Muscle of leg (tissue), 11 donors: ENCODE measurements around the gene CHST13. TPM values are rescaled to one million over a fixed set of nuclear protein-coding genes. Genes with fewer than 3 reads are reported as not detected.

Source experiments
- DNase-seq: peaks from one replicate; pipeline ENCODE4 v3.0.0; 2013
- H3K27ac ChIP-seq: one replicate; pipeline ENCODE4 v1.5.1; 2013; ENCODE audit warnings: mild to moderate bottlenecking, low read length, control low read depth
- H3K27me3 ChIP-seq: one replicate; pipeline ENCODE4 v1.6.1; 2013; ENCODE audit warnings: low read length; ENCODE audit not compliant: control insufficient read depth, insufficient read depth
- H3K36me3 ChIP-seq: one replicate; pipeline ENCODE4 v1.6.1; 2013; ENCODE audit warnings: low read length; ENCODE audit not compliant: control insufficient read depth, insufficient read depth
- H3K4me1 ChIP-seq: one replicate; pipeline ENCODE4 v1.6.1; 2013; ENCODE audit warnings: low read length; ENCODE audit not compliant: control insufficient read depth, insufficient read depth
- H3K4me3 ChIP-seq: one replicate; pipeline ENCODE4 v1.5.1; 2013; ENCODE audit warnings: low read length, control low read depth
- H3K9me3 ChIP-seq: replicated peaks from 2 replicates; pipeline ENCODE4 v1.6.1; 2013; ENCODE audit warnings: low read depth, low read length; ENCODE audit not compliant: control insufficient read depth
- WGBS: methylation state at CpG from one replicate; pipeline ENCODE4 v1.1.5; 2013; ENCODE audit warnings: missing lambda C conversion rate; ENCODE audit not compliant: insufficient coverage; 5-methylcytosine and 5-hydroxymethylcytosine counted together
- polyA plus RNA-seq, 8 donors: library from polyadenylated mRNA; unstranded; fragments of 120-200 nt; gene quantifications; one replicate each; pipeline versions ENCODE4 v1.2.1 to v1.2.3, GENCODE V29; 2013; ENCODE audit warnings: inconsistent platforms in 1 of 8, low replicate concordance in 1 of 8; ENCODE audit not compliant: insufficient read length in 8 of 8, insufficient read depth in 1 of 8
- total RNA-seq: library from RNA; stranded (reverse); fragments of 120-200 nt; gene quantifications from one replicate; pipeline ENCODE4 v1.2.4, GENCODE V29; 2013

CHST13 gene
- total and polyA plus RNA-seq, 9 donors, result 0.10 to 2.4 (median 0.23) TPM; not detected in 1

DNA sequence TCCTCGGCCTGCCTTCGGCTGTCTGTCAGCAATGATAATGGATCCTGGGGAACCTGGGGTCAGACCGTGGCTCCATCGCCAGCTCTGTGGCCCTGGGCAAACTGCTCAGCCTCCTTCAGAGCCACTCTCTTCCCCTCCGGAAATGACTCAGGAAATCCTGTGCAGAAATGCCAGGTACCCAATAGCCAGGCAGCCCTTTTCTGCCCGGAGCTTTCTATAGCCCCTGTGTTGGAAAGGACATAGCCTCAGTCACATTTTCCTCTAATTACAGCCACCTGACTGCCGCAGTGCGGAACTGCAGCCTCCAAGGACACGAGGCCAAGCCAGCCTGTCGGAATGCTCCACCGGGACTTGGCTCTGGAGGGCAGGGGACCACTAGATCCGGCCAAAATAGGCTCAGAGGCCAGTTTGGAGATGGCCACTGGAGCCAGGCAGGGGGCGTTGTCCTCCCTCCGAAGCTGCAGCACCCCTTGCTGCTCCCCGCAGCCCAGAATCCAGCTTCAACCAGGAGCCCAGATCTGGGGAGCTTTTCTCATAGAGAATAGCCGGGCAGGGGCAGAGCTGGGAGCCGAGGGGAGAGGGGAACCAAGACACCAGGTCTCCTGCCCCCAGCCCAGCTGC, 36.7 kb upstream of the CHST13 start:
- WGBS, result 30% methylated on average over 17 of the region's 17 CpGs
- peaks cover 31% of the 10 kb centered on the region for H3K4me1 ChIP-seq
- H3K27ac ChIP-seq, result peak overlapping the region; percentile 35
- H3K4me3 ChIP-seq, result no peak overlapping the region
- H3K27me3 ChIP-seq, result peaks cover 2% of the 10 kb centered on the region
- H3K36me3 ChIP-seq, result no peaks in the 10 kb centered on the region
- peak; percentile 73 for DNase-seq
- H3K9me3 ChIP-seq, result no peaks in the 10 kb centered on the region

DNA sequence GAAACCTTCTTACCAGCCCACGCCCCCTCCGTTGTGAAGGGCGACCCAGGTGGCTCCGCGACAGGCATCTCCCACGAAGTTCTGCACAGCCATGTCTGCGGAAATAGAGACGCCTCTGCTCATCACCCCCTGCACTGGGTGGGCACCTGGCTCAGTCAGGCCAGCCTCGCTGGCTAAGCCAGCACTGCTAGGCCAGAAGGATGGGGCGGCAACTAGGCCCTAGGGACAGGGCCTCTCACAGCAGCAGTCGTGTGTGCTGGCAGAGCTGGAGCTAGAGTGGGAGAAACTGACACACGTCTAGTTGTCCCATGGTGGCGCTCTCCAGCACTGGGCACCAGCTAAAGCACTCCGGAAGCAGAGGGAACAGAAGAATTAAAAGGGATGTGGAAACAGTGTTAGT, 35.8 kb upstream of the CHST13 start:
- no peak for DNase-seq
- Histone ChIP-seq H3K27me3 (peaks cover 6% of the 10 kb centered on the region), H3K27ac (no peak overlapping the region), H3K4me1 (peaks cover 26% of the 10 kb centered on the region), H3K36me3 (no peaks in the 10 kb centered on the region), H3K4me3 (no peak overlapping the region), H3K9me3 (no peaks in the 10 kb centered on the region)
- 65% methylated on average over 11 of the region's 14 CpGs for WGBS

DNA sequence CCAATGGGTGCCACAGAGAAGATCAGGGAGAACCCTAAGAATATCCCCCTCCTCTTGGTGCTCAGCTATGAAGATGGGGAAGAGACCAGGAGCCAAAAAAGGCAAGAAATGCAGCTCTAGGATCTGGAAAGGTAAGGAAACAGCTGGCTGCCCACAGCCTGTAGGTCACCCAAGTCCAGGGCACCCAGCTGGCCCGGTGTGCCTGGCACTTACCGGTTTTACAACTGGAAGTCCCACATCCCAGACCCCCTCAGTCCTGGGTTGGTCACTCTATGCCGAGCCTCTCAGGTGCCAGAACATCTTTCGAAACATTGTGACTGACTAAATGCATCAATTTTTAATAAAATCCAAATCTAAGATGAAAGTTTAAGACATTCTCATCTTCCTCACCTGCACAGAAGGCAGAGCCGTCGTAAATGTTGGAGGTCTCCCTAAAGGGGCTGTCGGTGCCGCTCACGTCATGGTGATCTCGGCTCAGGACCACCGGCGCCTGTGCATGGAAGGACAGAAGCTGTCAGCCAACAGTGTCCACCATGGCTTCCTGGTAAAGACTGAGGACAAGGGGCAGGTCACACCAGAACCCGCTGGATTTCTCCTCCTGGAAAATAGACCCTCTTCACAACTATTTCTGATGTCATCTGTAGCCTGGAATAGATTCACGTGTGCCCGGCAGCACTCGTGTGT, 34.9 kb upstream of the CHST13 start:
- H3K4me3 ChIP-seq, result no peak overlapping the region
- no peak overlapping the region for H3K27ac ChIP-seq
- no peaks in the 10 kb centered on the region for H3K9me3 ChIP-seq
- peaks cover 27% of the 10 kb centered on the region for H3K4me1 ChIP-seq
- WGBS, result 83% methylated on average over 13 of the region's 16 CpGs
- H3K27me3 ChIP-seq, result peaks cover 7% of the 10 kb centered on the region
- H3K36me3 ChIP-seq, result no peaks in the 10 kb centered on the region
- no peak for DNase-seq

DNA sequence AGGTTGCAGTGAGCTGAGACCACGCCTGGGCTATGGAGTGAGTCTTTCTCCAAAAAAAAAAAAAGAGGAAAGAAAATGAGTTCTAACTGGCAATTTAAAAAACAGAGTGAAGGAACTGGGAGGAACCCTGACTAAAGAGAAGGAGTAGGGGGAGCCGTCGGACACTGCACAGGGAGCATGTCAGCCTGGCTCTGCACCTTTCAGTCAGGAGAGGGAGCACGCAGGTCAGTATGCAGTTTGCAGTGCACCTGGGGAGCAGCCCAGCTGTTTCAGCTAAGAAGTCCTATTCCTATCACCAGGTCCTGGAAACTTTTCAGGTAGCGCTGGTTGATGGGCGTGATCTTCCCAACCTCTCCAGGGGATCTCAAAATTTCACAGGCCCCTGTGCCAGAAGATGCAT, 33.3 kb upstream of the CHST13 start:
- H3K4me1 ChIP-seq, result peaks cover 32% of the 10 kb centered on the region
- H3K36me3 ChIP-seq, result no peaks in the 10 kb centered on the region
- no peak overlapping the region for H3K27ac ChIP-seq
- no peak for DNase-seq
- WGBS, result 54% methylated on average over 6 of the region's 6 CpGs
- H3K9me3 ChIP-seq, result no peaks in the 10 kb centered on the region
- H3K27me3 ChIP-seq, result peaks cover 7% of the 10 kb centered on the region
- no peak overlapping the region for H3K4me3 ChIP-seq

DNA sequence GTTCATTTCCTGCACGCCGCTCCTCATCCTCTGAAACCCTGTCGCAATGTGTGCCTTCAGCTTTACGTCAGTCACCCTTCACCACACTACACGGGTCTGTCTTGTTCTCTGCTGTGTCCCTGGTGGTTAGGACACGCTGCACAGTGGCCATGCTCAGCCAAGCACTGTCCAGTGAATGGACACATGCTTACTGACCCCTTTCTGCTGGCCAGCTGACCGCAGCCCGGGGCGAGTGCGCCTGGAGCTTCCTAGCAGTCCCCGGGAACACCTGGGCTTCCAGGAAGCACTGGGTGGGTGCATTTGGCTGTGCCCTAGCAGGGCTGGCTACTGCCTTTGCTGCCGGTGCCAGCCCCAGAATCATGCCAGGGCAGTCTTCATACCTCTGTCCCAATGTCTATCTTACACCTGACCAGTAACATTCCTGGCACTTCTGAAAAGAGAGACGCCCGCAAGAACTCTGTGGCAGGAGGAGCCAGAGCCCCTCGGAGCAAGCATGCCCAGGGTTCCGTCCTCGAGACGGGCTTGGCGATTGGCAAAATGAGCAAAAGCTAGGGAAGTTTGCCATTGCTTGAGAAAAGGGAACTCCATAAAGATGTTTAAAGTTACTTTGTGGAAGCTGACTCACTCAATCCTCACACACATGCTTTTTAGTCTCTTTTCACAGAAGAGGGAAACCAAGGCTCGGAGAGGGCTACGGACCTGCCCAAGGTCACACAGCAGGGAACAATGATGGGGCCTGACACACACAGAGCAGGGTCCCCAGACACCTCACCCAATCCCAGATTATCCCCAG, 32.5 kb upstream of the CHST13 start:
- Histone ChIP-seq H3K27ac (no peak overlapping the region), H3K36me3 (no peaks in the 10 kb centered on the region), H3K9me3 (no peaks in the 10 kb centered on the region), H3K27me3 (peaks cover 7% of the 10 kb centered on the region), H3K4me3 (no peak overlapping the region), H3K4me1 (peaks cover 24% of the 10 kb centered on the region)
- 82% methylated on average over 12 of the region's 21 CpGs for WGBS
- no peak for DNase-seq

DNA sequence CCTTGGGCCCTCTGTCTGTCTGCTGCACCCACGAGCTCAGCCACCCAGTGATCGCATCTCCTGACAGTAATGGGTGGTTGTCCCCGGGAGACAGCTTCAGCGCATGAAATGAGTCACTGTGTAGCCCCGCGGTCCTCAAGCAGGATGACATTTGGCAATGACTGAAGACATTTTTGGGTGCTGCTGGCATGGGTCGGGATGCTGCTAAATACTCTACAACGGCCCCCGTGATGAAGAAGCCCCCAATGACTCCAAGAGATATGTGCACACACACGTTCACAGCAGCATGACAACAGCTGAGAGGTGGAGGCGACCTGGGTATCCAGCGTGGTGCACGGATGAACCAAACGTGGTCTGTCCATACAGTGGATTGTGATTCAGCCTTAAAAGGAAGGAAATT, 30.9 kb upstream of the CHST13 start:
- WGBS, result 86% methylated on average over 9 of the region's 14 CpGs
- Histone ChIP-seq H3K4me1 (peaks cover 8% of the 10 kb centered on the region), H3K9me3 (no peaks in the 10 kb centered on the region)

DNA sequence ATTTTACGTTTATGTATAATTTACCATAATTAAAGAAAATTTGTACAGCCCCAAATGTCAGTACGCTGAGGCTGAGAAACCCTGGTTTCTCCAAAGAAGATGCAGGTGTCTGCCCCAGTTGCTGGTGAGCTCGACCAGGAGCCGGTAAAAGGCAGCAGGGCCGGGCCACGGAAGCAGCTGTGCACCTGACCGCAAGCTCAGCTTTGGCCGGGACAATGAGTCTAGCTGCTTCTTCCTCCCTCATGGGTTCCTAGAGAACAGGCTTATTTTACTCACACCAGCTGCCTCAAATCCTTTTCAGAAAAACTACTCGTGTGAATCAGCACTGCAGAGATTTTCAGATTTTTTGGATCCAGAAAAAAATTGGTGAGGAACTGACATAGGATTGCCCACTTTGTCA, 30.2 kb upstream of the CHST13 start:
- Histone ChIP-seq H3K9me3 (no peaks in the 10 kb centered on the region), H3K36me3 (no peaks in the 10 kb centered on the region), H3K27me3 (peaks cover 5% of the 10 kb centered on the region), H3K4me1 (peaks cover 6% of the 10 kb centered on the region), H3K4me3 (no peak overlapping the region), H3K27ac (no peak overlapping the region)
- DNase-seq, result peak; percentile 51
- WGBS, result 37% methylated on average over 7 of the region's 9 CpGs

More for the DNA sequence above, 30.9 kb upstream of the CHST13 start:
- DNase-seq, result no peak
- no peak overlapping the region for H3K27ac ChIP-seq
- no peak overlapping the region for H3K4me3 ChIP-seq
- peaks cover 7% of the 10 kb centered on the region for H3K27me3 ChIP-seq
- no peaks in the 10 kb centered on the region for H3K36me3 ChIP-seq

DNA sequence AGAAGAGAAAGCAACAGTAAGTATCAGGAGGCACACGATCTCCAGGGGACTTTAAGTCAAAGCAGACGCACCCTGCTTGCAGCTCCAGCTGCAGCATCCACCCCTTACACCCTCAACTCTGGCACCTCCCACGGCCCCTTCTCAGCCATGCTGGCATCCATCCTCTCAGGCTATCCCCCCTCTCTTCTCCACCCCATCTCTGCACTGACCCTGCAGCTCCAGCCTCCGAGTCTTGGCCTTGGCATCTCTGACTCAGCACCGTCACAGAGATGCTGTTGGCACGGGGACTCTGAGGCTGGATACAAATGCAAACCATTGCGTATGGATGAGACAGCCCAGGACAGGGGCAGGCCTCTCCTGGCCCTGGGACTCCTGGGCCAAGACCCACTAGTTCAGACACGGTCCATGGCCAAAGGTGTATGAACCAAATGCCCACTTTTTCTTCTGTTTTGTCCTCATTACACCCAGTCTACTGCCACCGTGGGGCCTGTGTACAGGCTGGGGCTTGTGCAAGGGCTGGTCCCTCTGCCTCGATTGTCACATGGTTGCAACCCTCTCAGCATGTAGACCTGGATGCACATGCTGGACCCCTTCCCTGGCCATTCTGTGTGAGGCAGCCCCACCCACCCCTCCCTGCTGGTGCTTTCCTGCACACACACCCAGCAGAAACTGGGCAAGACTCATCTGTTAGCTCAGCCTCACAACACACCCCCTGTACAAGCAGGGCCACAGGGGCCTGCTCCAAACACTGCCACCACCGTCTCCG, 29.6 kb upstream of the CHST13 start:
- Histone ChIP-seq H3K4me1 (peaks cover 6% of the 10 kb centered on the region), H3K36me3 (no peaks in the 10 kb centered on the region), H3K27ac (no peak overlapping the region), H3K27me3 (peaks cover 5% of the 10 kb centered on the region), H3K4me3 (no peak overlapping the region), H3K9me3 (no peaks in the 10 kb centered on the region)
- WGBS, result 49% methylated on average over 10 of the region's 12 CpGs
- DNase-seq, result no peak

DNA sequence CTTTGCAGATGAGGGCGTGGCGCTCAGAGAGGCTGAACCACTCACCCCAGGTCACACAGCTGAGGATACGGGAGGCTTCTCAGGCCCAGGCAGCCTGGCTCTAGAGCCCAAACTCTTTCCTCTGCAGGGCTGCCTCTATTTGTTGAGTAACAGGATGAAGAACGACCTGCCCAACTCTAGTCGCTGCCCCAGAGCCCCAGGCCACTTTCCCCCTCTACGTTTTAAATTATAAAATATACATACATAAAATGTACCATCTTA, 29.1 kb upstream of the CHST13 start:
- H3K27ac ChIP-seq, result no peak overlapping the region
- peaks cover 6% of the 10 kb centered on the region for H3K4me1 ChIP-seq
- no peak for DNase-seq
- H3K36me3 ChIP-seq, result no peaks in the 10 kb centered on the region
- no peaks in the 10 kb centered on the region for H3K9me3 ChIP-seq
- H3K27me3 ChIP-seq, result peaks cover 5% of the 10 kb centered on the region
- WGBS, result no CpG with 5 or more reads among the region's 6 CpGs
- no peak overlapping the region for H3K4me3 ChIP-seq

DNA sequence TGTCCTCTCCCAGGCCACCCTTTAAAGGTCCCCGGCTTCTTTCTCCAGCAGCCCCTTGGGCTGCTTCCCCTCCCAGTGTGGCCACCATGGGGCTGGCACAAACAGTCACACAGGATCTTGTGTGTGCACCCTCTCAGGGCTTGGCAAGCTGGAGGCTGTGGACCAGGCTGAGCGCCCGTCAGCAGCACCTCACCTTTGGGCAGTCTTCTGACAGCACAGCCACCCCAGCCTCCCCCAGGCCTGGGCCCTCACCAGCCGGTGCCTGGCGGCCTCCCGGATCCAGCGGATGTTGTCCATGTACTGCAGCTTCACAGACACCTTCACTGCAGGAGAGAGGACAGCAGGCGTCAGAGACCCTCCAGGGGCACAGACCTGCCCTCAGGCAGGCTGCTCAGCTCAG, 28.2 kb upstream of the CHST13 start:
- Histone ChIP-seq H3K27me3 (peaks cover 5% of the 10 kb centered on the region), H3K4me1 (peaks cover 6% of the 10 kb centered on the region), H3K36me3 (no peaks in the 10 kb centered on the region), H3K27ac (no peak overlapping the region), H3K4me3 (no peak overlapping the region), H3K9me3 (no peaks in the 10 kb centered on the region)
- 88% methylated on average over 8 of the region's 8 CpGs for WGBS
- no peak for DNase-seq
